Measurements from ENCODE around the gene CNGB1. TPM values are rescaled to one million over a fixed set of nuclear protein-coding genes. Genes with fewer than 3 reads are reported as not detected.

Gene CNGB1
- total and polyA plus RNA-seq, 4 donors: under 0.01 TPM; not detected in 2

- Histone ChIP-seq H3K27me3 (ENCODE audit: control insufficient read depth in 4 of 4, insufficient read depth in 4 of 4, low read length in 3 of 4) (no peaks in the 10 kb centered on the region), H3K36me3 (ENCODE audit: control insufficient read depth in 4 of 4, insufficient read depth in 3 of 4, low read depth in 1 of 4, low read length in 3 of 4) (no peaks in the 10 kb centered on the region), H3K9me3 (ENCODE audit: control insufficient read depth in 4 of 4, low read length in 3 of 4) (no peaks in the 10 kb centered on the region), H3K4me1 (ENCODE audit: control insufficient read depth in 4 of 4, insufficient read depth in 4 of 4, low read length in 3 of 4) (no peaks in the 10 kb centered on the region), H3K27ac (ENCODE audit: low read depth in 1 of 2, low read length in 2 of 2) (no peak overlapping the region), H3K4me3 (ENCODE audit: low read depth in 1 of 3, low read length in 3 of 3) (no peak overlapping the region), H3K9ac (ENCODE audit: low read depth in 1 of 2, low read length in 2 of 2) (no peak overlapping the region)
- DNase-seq (ENCODE audit: low spot score): no peak
- WGBS: 75% methylated on average over 9 of the region's 9 CpGs
- TF ChIP-seq HNF4A (conservative IDR thresholded peaks at IDR 0.05): no peak
- no peak for TF ChIP-seq NR2F2 (IDR thresholded peaks at IDR 0.05)
- TF ChIP-seq REST (IDR thresholded peaks at IDR 0.05): no peak
- TF ChIP-seq YY1 (IDR thresholded peaks at IDR 0.05): no peak
- no peak for TF ChIP-seq RXRA (IDR thresholded peaks at IDR 0.05)
- TF ChIP-seq SP1 (IDR thresholded peaks at IDR 0.05): no peak
- no peak for TF ChIP-seq FOXA1 (IDR thresholded peaks at IDR 0.05)
- no peak for TF ChIP-seq TAF1 (conservative IDR thresholded peaks at IDR 0.05)
- no peak for TF ChIP-seq ATF3 (IDR thresholded peaks at IDR 0.05)
- TF ChIP-seq RAD21 (IDR thresholded peaks at IDR 0.05): no peak
- no peak for TF ChIP-seq EGR1 (IDR thresholded peaks at IDR 0.05; ENCODE audit: low read depth in 2 of 2)
- TF ChIP-seq FOXA2 (IDR thresholded peaks at IDR 0.05): no peak
- TF ChIP-seq HNF4G (IDR thresholded peaks at IDR 0.05): no peak
These were observed 55.7 kb downstream of the CNGB1 start for GRCh38 chr16:57915267-57915666.

GRCh38 chr16:57914244-57915173 lies 56.4 kb downstream of the CNGB1 start:
- no peaks in the 10 kb centered on the region for H3K27me3 ChIP-seq (ENCODE audit: control insufficient read depth in 4 of 4, insufficient read depth in 4 of 4, low read length in 3 of 4)
- WGBS: 83% methylated on average over 9 of the region's 9 CpGs
- no peak for TF ChIP-seq FOXA2 (IDR thresholded peaks at IDR 0.05)
- TF ChIP-seq GABPA (IDR thresholded peaks at IDR 0.05 in 1 of 2, conservative IDR thresholded peaks at IDR 0.05 in 1 of 2): no peak
- TF ChIP-seq MAX (IDR thresholded peaks at IDR 0.05): no peak
- TF ChIP-seq SP1 (IDR thresholded peaks at IDR 0.05): no peak
- no peak for TF ChIP-seq YY1 (IDR thresholded peaks at IDR 0.05)
- no peak for TF ChIP-seq CTCF (IDR thresholded peaks at IDR 0.05; ENCODE audit: low read depth, low read length, missing input control)
- TF ChIP-seq ATF3 (IDR thresholded peaks at IDR 0.05): no peak
- TF ChIP-seq NR2F2 (IDR thresholded peaks at IDR 0.05): no peak
- DNase-seq (ENCODE audit: low spot score): no peak
- H3K36me3 ChIP-seq (ENCODE audit: control insufficient read depth in 4 of 4, insufficient read depth in 3 of 4, low read depth in 1 of 4, low read length in 3 of 4): no peaks in the 10 kb centered on the region
- H3K4me3 ChIP-seq (ENCODE audit: low read depth in 1 of 3, low read length in 3 of 3): no peak overlapping the region
- no peak overlapping the region for H3K27ac ChIP-seq (ENCODE audit: low read depth in 1 of 2, low read length in 2 of 2)
- H3K4me1 ChIP-seq (ENCODE audit: control insufficient read depth in 4 of 4, insufficient read depth in 4 of 4, low read length in 3 of 4): no peaks in the 10 kb centered on the region
- H3K9ac ChIP-seq (ENCODE audit: low read depth in 1 of 2, low read length in 2 of 2): no peak overlapping the region
- no peaks in the 10 kb centered on the region for H3K9me3 ChIP-seq (ENCODE audit: control insufficient read depth in 4 of 4, low read length in 3 of 4)

All from liver (tissue), 9 donors.